ENCODE data around the gene FFAR3.

The FFAR3 gene

GRCh38 chr19:35396240-35396885, 38.1 kb downstream of the FFAR3 start:
- Histone ChIP-seq H3K27ac (ENCODE audit: low read length) (no peak overlapping the region), H3K9me2 (replicated peaks; ENCODE audit: insufficient read depth, low read length) (no peaks in the 10 kb centered on the region), H3K27me3 (replicated peaks; ENCODE audit: insufficient read depth, low read length) (peaks cover 16% of the 10 kb centered on the region; the same call in 1 of the 2 replicates), H3K9me3 (replicated peaks; ENCODE audit: insufficient read depth, low read length) (no peaks in the 10 kb centered on the region), H2AFZ (ENCODE audit: low read length) (no peak overlapping the region), H3K4me2 (ENCODE audit: low read depth, low read length) (no peak overlapping the region), H3K36me3 (replicated peaks; ENCODE audit: insufficient read depth, low read length) (no peaks in the 10 kb centered on the region), H3F3A (ENCODE audit: insufficient read depth, low read length) (no peaks in the 10 kb centered on the region; the same call in 1 of the 2 replicates), H4K20me1 (ENCODE audit: insufficient read depth, low read length) (no peaks in the 10 kb centered on the region), H3K79me2 (ENCODE audit: low read length) (no peaks in the 10 kb centered on the region), H3K4me1 (ENCODE audit: low read length) (no peaks in the 10 kb centered on the region), H3K4me3 (ENCODE audit: low read length) (no peak overlapping the region), H3K9ac (ENCODE audit: low read length) (no peak overlapping the region)
- DNase-seq: no peak
- TF ChIP-seq EZH2 (optimal IDR thresholded peaks at IDR 0.05; ENCODE audit: low read depth, low read length) (no peak), CTCF (IDR thresholded peaks at IDR 0.05; ENCODE audit: low read length) (no peak), EZH2phosphoT487 (IDR thresholded peaks at IDR 0.05; ENCODE audit: low read length) (no peak)

- H3K9me2 ChIP-seq (replicated peaks; ENCODE audit: insufficient read depth, low read length): no peaks in the 10 kb centered on the region
- no peak overlapping the region for H2AFZ ChIP-seq (ENCODE audit: low read length)
- no peaks in the 10 kb centered on the region for H3K36me3 ChIP-seq (replicated peaks; ENCODE audit: insufficient read depth, low read length)
- H3K79me2 ChIP-seq (ENCODE audit: low read length): no peaks in the 10 kb centered on the region
- no peak overlapping the region for H3K9ac ChIP-seq (ENCODE audit: low read length)
- H3K27ac ChIP-seq (ENCODE audit: low read length): no peak overlapping the region
- no peaks in the 10 kb centered on the region for H4K20me1 ChIP-seq (ENCODE audit: insufficient read depth, low read length)
- H3K4me2 ChIP-seq (ENCODE audit: low read depth, low read length): no peak overlapping the region
- peaks cover 16% of the 10 kb centered on the region; the same call in 1 of the 2 replicates for H3K27me3 ChIP-seq (replicated peaks; ENCODE audit: insufficient read depth, low read length)
- no peak for DNase-seq
- TF ChIP-seq EZH2phosphoT487 (IDR thresholded peaks at IDR 0.05; ENCODE audit: low read length): no peak
- no peak for TF ChIP-seq CTCF (IDR thresholded peaks at IDR 0.05; ENCODE audit: low read length)
- TF ChIP-seq EZH2 (optimal IDR thresholded peaks at IDR 0.05; ENCODE audit: low read depth, low read length): no peak
- no peaks in the 10 kb centered on the region for H3K4me1 ChIP-seq (ENCODE audit: low read length)
- no peak overlapping the region for H3K4me3 ChIP-seq (ENCODE audit: low read length)
- no peaks in the 10 kb centered on the region for H3K9me3 ChIP-seq (replicated peaks; ENCODE audit: insufficient read depth, low read length)
- no peaks in the 10 kb centered on the region; the same call in 1 of the 2 replicates for H3F3A ChIP-seq (ENCODE audit: insufficient read depth, low read length)
Measured at GRCh38 chr19:35397064-35397463, 38.8 kb downstream of the FFAR3 start.

GRCh38 chr19:35398570-35398969, 40.3 kb downstream of the FFAR3 start:
- Histone ChIP-seq H3F3A (ENCODE audit: insufficient read depth, low read length) (no peaks in the 10 kb centered on the region), H3K9me3 (replicated peaks; ENCODE audit: insufficient read depth, low read length) (no peaks in the 10 kb centered on the region), H3K4me3 (ENCODE audit: low read length) (no peak overlapping the region), H3K9ac (ENCODE audit: low read length) (no peak overlapping the region), H3K4me1 (ENCODE audit: low read length) (no peaks in the 10 kb centered on the region), H3K27ac (ENCODE audit: low read length) (no peak overlapping the region), H3K27me3 (replicated peaks; ENCODE audit: insufficient read depth, low read length) (peaks cover 16% of the 10 kb centered on the region; the same call in 1 of the 2 replicates), H4K20me1 (ENCODE audit: insufficient read depth, low read length) (no peaks in the 10 kb centered on the region), H3K36me3 (replicated peaks; ENCODE audit: insufficient read depth, low read length) (no peaks in the 10 kb centered on the region), H3K79me2 (ENCODE audit: low read length) (no peaks in the 10 kb centered on the region), H3K9me2 (replicated peaks; ENCODE audit: insufficient read depth, low read length) (no peaks in the 10 kb centered on the region), H3K4me2 (ENCODE audit: low read depth, low read length) (no peak overlapping the region), H2AFZ (ENCODE audit: low read length) (no peak overlapping the region)
- TF ChIP-seq EZH2 (optimal IDR thresholded peaks at IDR 0.05; ENCODE audit: low read depth, low read length): no peak
- no peak for TF ChIP-seq CTCF (IDR thresholded peaks at IDR 0.05; ENCODE audit: low read length)
- no peak for TF ChIP-seq EZH2phosphoT487 (IDR thresholded peaks at IDR 0.05; ENCODE audit: low read length)
- no peak for DNase-seq

Measured in MM.1S (cell line).